SK-N-SH (cell line): ENCODE data around the gene ELMO1. TPM values are rescaled to one million over a fixed set of nuclear protein-coding genes. Genes with fewer than 3 reads are reported as not detected.

Experiments
- CTCF ChIA-PET: fragments of 300-600, 350-600 bp; formaldehyde crosslinking; extraction: SDS; loops from one replicate; lab custom pipeline; 2021; lab: Yijun Ruan, JAX
- POLR2A ChIA-PET: fragments of 350-600 bp; sonication (Branson Sonifier 250); formaldehyde crosslinking; extraction: SDS; loops from one replicate; lab custom pipeline; 2020; ENCODE audit warnings: antibody characterized with exemption, inconsistent platforms; lab: Yijun Ruan, JAX
- DNase-seq: peaks from one replicate; pipeline ENCODE4 v3.0.0; 2012
- H2AFZ ChIP-seq: fragments of 200-600 bp; sonication (generic); 2 replicates; pipeline ENCODE4 v1.8.1; 2016; ENCODE audit warnings: antibody characterized with exemption, mild to moderate bottlenecking, low read depth
- H3F3A ChIP-seq: fragments of 200-600 bp; sonication (generic); replicated peaks from 2 replicates; pipeline ENCODE3; 2016; ENCODE audit warnings: antibody characterized with exemption, mild to moderate bottlenecking; ENCODE audit not compliant: insufficient read depth
- H3K27ac ChIP-seq, 2 experiments: fragments of 200-500 bp in 1 of 2; fragments of 200-600 bp in 1 of 2; sonication (Bioruptor generic) in 1 of 2; sonication (generic), shearing (Covaris generic) in 1 of 2; 2 replicates each; pipeline versions ENCODE4 v1.5.1 to v1.6.1; 2014 to 2016; ENCODE audit warnings: low read depth in 2 of 2, inconsistent platforms in 1 of 2, low read length in 1 of 2, mild to moderate bottlenecking in 1 of 2, mixed read lengths in 1 of 2
- H3K27me3 ChIP-seq: fragments of 200-600 bp; sonication (generic), shearing (Covaris generic); 2 replicates; pipeline ENCODE4 v1.6.1; 2016; ENCODE audit warnings: mixed run types; ENCODE audit not compliant: insufficient read depth
- H3K36me3 ChIP-seq, 2 experiments: fragments of 200-500 bp in 1 of 2; fragments of 200-600 bp in 1 of 2; sonication (Bioruptor generic) in 1 of 2; sonication (generic) in 1 of 2; replicated peaks in 1 of 2; 2 replicates each; pipeline versions ENCODE3 to v1.5.1; 2014 to 2016; ENCODE audit warnings: low read length in 1 of 2, mild to moderate bottlenecking in 1 of 2; ENCODE audit not compliant: insufficient read depth in 2 of 2, control insufficient read depth in 1 of 2
- H3K4me1 ChIP-seq, 2 experiments: fragments of 200-500 bp in 1 of 2; fragments of 200-600 bp in 1 of 2; sonication (Bioruptor generic) in 1 of 2; sonication (generic), shearing (Covaris generic) in 1 of 2; 2 replicates each; pipeline versions ENCODE4 v1.5.1 to v1.6.1; 2014 to 2016; ENCODE audit warnings: low read depth in 1 of 2, low read length in 1 of 2, mixed run types in 1 of 2; ENCODE audit not compliant: insufficient read depth in 2 of 2, control insufficient read depth in 1 of 2
- H3K4me2 ChIP-seq: fragments of 200-600 bp; sonication (generic), shearing (Covaris generic); 2 replicates; pipeline ENCODE4 v1.6.1; 2017; ENCODE audit warnings: mixed run types
- H3K4me3 ChIP-seq, 2 experiments: fragments of 200-500 bp in 1 of 2; fragments of 200-600 bp in 1 of 2; sonication (Bioruptor generic) in 1 of 2; sonication (generic), shearing (Covaris generic) in 1 of 2; 2 replicates each; pipeline versions ENCODE4 v1.5.1 to v1.8.1; 2014 to 2016; ENCODE audit warnings: low read depth in 2 of 2, inconsistent platforms in 1 of 2, low read length in 1 of 2, mild to moderate bottlenecking in 1 of 2, mixed read lengths in 1 of 2, moderate library complexity in 1 of 2
- H3K79me2 ChIP-seq: fragments of 200-600 bp; sonication (generic); 2 replicates; pipeline ENCODE4 v1.8.1; 2017; ENCODE audit warnings: mild to moderate bottlenecking; ENCODE audit not compliant: insufficient read depth
- H3K9ac ChIP-seq: fragments of 200-600 bp; sonication (generic); 2 replicates; pipeline ENCODE4 v1.6.1; 2017; ENCODE audit warnings: mixed run types
- H3K9me2 ChIP-seq: fragments of 200-600 bp; sonication (generic); 2 replicates; pipeline ENCODE4 v1.6.1; 2017; ENCODE audit warnings: mixed run types
- H3K9me3 ChIP-seq: fragments of 200-600 bp; sonication (generic); 2 replicates; pipeline ENCODE4 v1.6.1; 2017; ENCODE audit warnings: mixed run types, mild to moderate bottlenecking, moderate library complexity
- H4K20me1 ChIP-seq: fragments of 200-600 bp; sonication (generic); 2 replicates; pipeline ENCODE4 v1.6.1; 2017; ENCODE audit warnings: mild to moderate bottlenecking, mixed run types; ENCODE audit not compliant: insufficient read depth
- CTCF ChIP-seq: fragments of 200-600 bp; sonication (generic); IDR thresholded peaks from 2 replicates; pipeline ENCODE4 v1.6.1; 2017; ENCODE audit warnings: antibody characterized with exemption, mild to moderate bottlenecking, moderate library complexity
- FOSL2 ChIP-seq: IDR thresholded peaks from 2 replicates; pipeline ENCODE4 v1.4.0; 2012; ENCODE audit warnings: low read depth, mild to moderate bottlenecking, moderate library complexity, borderline replicate concordance
- FOXM1 ChIP-seq: IDR thresholded peaks from 2 replicates; pipeline ENCODE4 v1.4.0; 2012; ENCODE audit warnings: low read depth, mild to moderate bottlenecking
- GABPA ChIP-seq: IDR thresholded peaks from 2 replicates; pipeline ENCODE4 v1.4.0; 2012; ENCODE audit warnings: low read depth, mild to moderate bottlenecking
- IRF3 ChIP-seq: fragments of 150-350 bp; IDR thresholded peaks from 2 replicates; pipeline ENCODE4 v1.6.1; 2016; ENCODE audit warnings: mild to moderate bottlenecking, low read depth, low read length
- MAX ChIP-seq: IDR thresholded peaks from 2 replicates; pipeline ENCODE4 v1.4.0; 2012; ENCODE audit warnings: low read depth
- MEF2A ChIP-seq: IDR thresholded peaks from 2 replicates; pipeline ENCODE4 v1.4.0; 2012; ENCODE audit warnings: low read depth, borderline replicate concordance
- MXI1 ChIP-seq: IDR thresholded peaks from 2 replicates; pipeline ENCODE4 v1.6.1; 2012; ENCODE audit warnings: mild to moderate bottlenecking, low read depth, low read length, improper control_type of control experiment
- PBX3 ChIP-seq: IDR thresholded peaks from 2 replicates; pipeline ENCODE4; 2012
- RAD21 ChIP-seq: IDR thresholded peaks from 2 replicates; pipeline ENCODE4 v1.6.1; 2012; ENCODE audit warnings: mild to moderate bottlenecking, low read length
- REST ChIP-seq: IDR thresholded peaks from 2 replicates; pipeline ENCODE4 v1.6.1; 2012; ENCODE audit warnings: mild to moderate bottlenecking, low read depth, low read length, moderate library complexity
- RFX5 ChIP-seq: IDR thresholded peaks from 2 replicates; pipeline ENCODE4 v1.6.1; 2012; ENCODE audit warnings: mild to moderate bottlenecking, improper control_type of control experiment, low read length
- TAF1 ChIP-seq: IDR thresholded peaks from 2 replicates; pipeline ENCODE4 v1.6.1; 2012; ENCODE audit warnings: low read depth, mild to moderate bottlenecking, low read length, moderate library complexity, borderline replicate concordance
- ZBTB33 ChIP-seq: IDR thresholded peaks from 2 replicates; pipeline ENCODE4 v1.4.0; 2012; ENCODE audit warnings: low read depth, borderline replicate concordance
- WGBS: methylation state at CpG from one replicate; pipeline ENCODE4 v1.1.6; 2017; ENCODE audit warnings: low lambda C conversion rate; 5-methylcytosine and 5-hydroxymethylcytosine counted together
- polyA plus RNA-seq, 3 experiments: library from polyadenylated mRNA; depleted of rRNA; stranded (reverse); fragments of >200 nt; gene quantifications; 2 replicates each; pipeline ENCODE4 v1.2.3, GENCODE V29; 2012

Gene ELMO1
- polyA plus RNA-seq, 1 of the 3 experiments (the other 2 are of a cell fraction) = 0.64 TPM

GRCh38 chr7:37151741-37152413, 296.8 kb downstream of the ELMO1 start:
- DNase-seq = no peak
- CTCF ChIA-PET = interaction anchor here (1.0 to 2.0 kb wide), 5 partner anchors 24 to 700 kb away, joined by 3 to 6 read pairs (median 4); no protein-coding TSS in a partner anchor
- Histone ChIP-seq H3K9me3 (no peaks in the 10 kb centered on the region), H3K9ac (no peak overlapping the region), H3K36me3 (no peaks in the 10 kb centered on the region), H3K27me3 (no peaks in the 10 kb centered on the region), H3K4me3 (no peak overlapping the region), H3K4me2 (no peak overlapping the region), H3K9me2 (no peaks in the 10 kb centered on the region), H3K27ac (no peak overlapping the region), H2AFZ (no peak overlapping the region), H3K4me1 (no peaks in the 10 kb centered on the region), H3F3A (no peaks in the 10 kb centered on the region), H3K79me2 (no peaks in the 10 kb centered on the region), H4K20me1 (no peaks in the 10 kb centered on the region)
- POLR2A ChIA-PET = no interaction called here
- 45% methylated on average over 7 of the region's 7 CpGs for whole genome bisulfite sequencing
- no peak for TF ChIP-seq PBX3
- no peak for TF ChIP-seq IRF3
- TF ChIP-seq MAX = no peak
- TF ChIP-seq REST = no peak
- no peak for TF ChIP-seq MXI1
- TF ChIP-seq RAD21 = no peak
- no peak for TF ChIP-seq FOXM1
- no peak for TF ChIP-seq CTCF
- TF ChIP-seq RFX5 = no peak
- no peak for TF ChIP-seq MEF2A
- TF ChIP-seq ZBTB33 = no peak
- TF ChIP-seq GABPA = no peak
- no peak for TF ChIP-seq TAF1
- no peak for TF ChIP-seq FOSL2
